Neural progenitor cell (in vitro differentiated cells): ENCODE data around the gene ZBTB49.

ENCODE experiments used
- CTCF ChIP-seq: fragments of 200-600 bp; sonication (generic); IDR thresholded peaks from 2 replicates; pipeline ENCODE4 v1.5.1; 2017; ENCODE audit warnings: antibody characterized with exemption, mild to moderate bottlenecking
- EZH2 ChIP-seq: fragments of 200-600 bp; sonication (generic); IDR thresholded peaks from 2 replicates; pipeline ENCODE4 v1.6.1; 2017; ENCODE audit warnings: antibody characterized with exemption, mild to moderate bottlenecking, moderate library complexity

- TF ChIP-seq CTCF, result no peak
- no peak for TF ChIP-seq EZH2
Observed at GRCh38 chr4:4344915-4345527, 55.0 kb downstream of the ZBTB49 start.
